ENCODE results near the gene SKOR1. TPM values are rescaled to one million over a fixed set of nuclear protein-coding genes. Genes with fewer than 3 reads are reported as not detected.

Gene SKOR1
- total RNA-seq, 6 experiments from 2014 or later, result 0.05 to 0.13 (median 0.09) TPM; not detected in 1

DNA sequence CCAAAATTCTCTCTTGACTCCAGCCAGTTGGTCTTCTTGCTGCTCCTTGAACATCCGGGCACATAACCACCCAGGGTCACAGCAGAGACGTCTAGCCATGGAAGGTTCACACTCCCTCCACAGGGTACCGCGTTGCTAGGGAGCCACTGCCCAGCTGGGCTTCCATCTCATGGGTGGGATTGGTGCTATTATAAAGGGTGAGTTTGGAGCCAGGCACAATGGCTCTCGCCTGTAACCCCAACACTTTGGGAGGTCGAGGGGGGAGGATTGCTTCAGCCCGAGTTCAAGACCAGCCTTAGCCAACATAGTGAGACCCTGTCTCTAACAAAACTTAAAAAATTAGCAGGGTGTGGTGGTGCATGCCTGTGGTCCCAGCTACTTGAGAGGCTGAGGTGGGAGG lies 17.5 kb upstream of the SKOR1 start:
- H3K4me3 Mint-ChIP-seq, result no peak overlapping the region
- H3K27me3 Mint-ChIP-seq (ENCODE audit: insufficient read depth), result no peaks in the 10 kb centered on the region
- DNase-seq, result no peak
- H3K27ac Mint-ChIP-seq, result no peak overlapping the region
- no peak for TF ChIP-seq CTCF (IDR thresholded peaks at IDR 0.05)
- H3K36me3 Mint-ChIP-seq (ENCODE audit: low read depth), result no peaks in the 10 kb centered on the region
- H3K4me1 Mint-ChIP-seq (ENCODE audit: low read depth), result no peaks in the 10 kb centered on the region
- no peaks in the 10 kb centered on the region for H3K9me3 Mint-ChIP-seq

DNA sequence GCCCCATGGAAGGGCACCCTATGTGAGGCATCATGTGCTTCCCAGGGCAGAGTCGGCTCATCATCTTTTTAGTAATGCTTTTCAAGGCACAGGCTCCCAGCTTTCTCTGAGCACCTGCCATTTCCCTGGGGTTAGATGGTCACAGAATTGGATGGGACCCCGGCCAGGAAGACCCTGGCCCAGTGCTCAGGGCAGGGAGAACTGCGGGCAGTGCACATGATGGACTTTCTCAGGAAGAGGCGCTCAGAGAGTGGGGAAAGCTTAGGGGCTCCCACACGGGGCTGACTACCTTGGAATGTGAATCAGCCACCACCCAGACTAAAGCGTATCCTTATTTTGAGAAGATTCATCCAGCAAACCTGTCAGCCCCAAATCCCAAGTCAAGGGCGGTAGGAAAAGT lies 16.5 kb upstream of the SKOR1 start:
- Mint-ChIP-seq H3K36me3 (ENCODE audit: low read depth) (no peaks in the 10 kb centered on the region), H3K4me1 (ENCODE audit: low read depth) (no peaks in the 10 kb centered on the region), H3K27me3 (ENCODE audit: insufficient read depth) (peaks cover 5% of the 10 kb centered on the region), H3K9me3 (no peaks in the 10 kb centered on the region), H3K27ac (no peak overlapping the region), H3K4me3 (no peak overlapping the region)
- no peak for DNase-seq
- TF ChIP-seq CTCF (IDR thresholded peaks at IDR 0.05), result no peak

DNA sequence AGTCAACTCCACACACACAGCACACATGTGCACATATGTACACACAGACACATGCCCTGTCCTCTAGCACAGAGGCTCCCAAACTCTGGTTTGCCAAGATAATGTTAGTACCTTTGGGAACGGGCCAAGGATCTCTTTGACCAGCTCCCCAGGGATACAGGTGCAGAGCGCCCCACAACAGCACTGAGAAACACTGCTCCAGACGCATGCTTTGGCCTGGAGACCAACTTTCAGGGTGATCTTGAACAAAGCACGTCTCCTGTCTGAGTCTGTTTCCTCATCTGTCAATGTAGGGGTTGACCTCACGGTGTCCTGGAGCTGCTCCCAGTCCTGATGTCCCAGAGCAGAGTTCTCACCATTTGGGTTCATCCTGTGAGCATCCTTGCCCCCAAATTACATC lies 15.9 kb upstream of the SKOR1 start:
- H3K9me3 Mint-ChIP-seq, result no peaks in the 10 kb centered on the region
- no peaks in the 10 kb centered on the region for H3K36me3 Mint-ChIP-seq (ENCODE audit: low read depth)
- H3K4me3 Mint-ChIP-seq, result no peak overlapping the region
- no peak for TF ChIP-seq CTCF (IDR thresholded peaks at IDR 0.05)
- DNase-seq, result no peak
- no peak overlapping the region for H3K27ac Mint-ChIP-seq
- H3K27me3 Mint-ChIP-seq (ENCODE audit: insufficient read depth), result peaks cover 6% of the 10 kb centered on the region
- no peaks in the 10 kb centered on the region for H3K4me1 Mint-ChIP-seq (ENCODE audit: low read depth)

- H3K36me3 Mint-ChIP-seq (ENCODE audit: low read depth), result no peaks in the 10 kb centered on the region
- no peaks in the 10 kb centered on the region for H3K4me1 Mint-ChIP-seq (ENCODE audit: low read depth)
- H3K27ac Mint-ChIP-seq, result no peak overlapping the region
- H3K27me3 Mint-ChIP-seq (ENCODE audit: insufficient read depth), result peaks cover 6% of the 10 kb centered on the region
- DNase-seq, result no peak
- no peak overlapping the region for H3K4me3 Mint-ChIP-seq
- no peak for TF ChIP-seq CTCF (IDR thresholded peaks at IDR 0.05)
- no peaks in the 10 kb centered on the region for H3K9me3 Mint-ChIP-seq
Measured at GRCh38 chr15:67809866-67810265, 15.4 kb upstream of the SKOR1 start.

DNA sequence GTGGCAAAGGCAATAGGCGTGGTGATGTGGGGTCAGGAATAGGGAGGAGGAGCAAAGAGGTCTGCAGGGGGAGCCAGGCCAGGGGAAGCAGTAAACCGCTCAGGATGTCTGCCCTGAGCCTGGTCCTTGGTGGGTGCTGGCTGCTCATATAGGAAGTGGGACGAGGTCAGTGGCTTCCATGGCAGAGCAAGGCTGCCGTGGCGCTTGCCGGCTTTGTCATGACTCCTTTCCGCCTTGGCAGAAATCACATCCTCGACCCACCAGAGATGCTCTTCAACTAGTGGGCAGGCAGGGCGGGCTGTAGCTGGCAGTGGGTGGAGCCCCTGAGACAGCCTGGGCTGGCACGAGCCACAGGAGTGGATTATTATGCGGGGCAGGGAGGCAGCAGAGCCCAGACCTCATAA lies 13.1 kb upstream of the SKOR1 start:
- Mint-ChIP-seq H3K9me3 (no peaks in the 10 kb centered on the region), H3K4me1 (ENCODE audit: low read depth) (no peaks in the 10 kb centered on the region), H3K36me3 (ENCODE audit: low read depth) (no peaks in the 10 kb centered on the region), H3K27ac (no peak overlapping the region), H3K4me3 (no peak overlapping the region), H3K27me3 (ENCODE audit: insufficient read depth) (peaks cover 11% of the 10 kb centered on the region)
- DNase-seq, result no peak
- TF ChIP-seq CTCF (IDR thresholded peaks at IDR 0.05), result no peak

DNA sequence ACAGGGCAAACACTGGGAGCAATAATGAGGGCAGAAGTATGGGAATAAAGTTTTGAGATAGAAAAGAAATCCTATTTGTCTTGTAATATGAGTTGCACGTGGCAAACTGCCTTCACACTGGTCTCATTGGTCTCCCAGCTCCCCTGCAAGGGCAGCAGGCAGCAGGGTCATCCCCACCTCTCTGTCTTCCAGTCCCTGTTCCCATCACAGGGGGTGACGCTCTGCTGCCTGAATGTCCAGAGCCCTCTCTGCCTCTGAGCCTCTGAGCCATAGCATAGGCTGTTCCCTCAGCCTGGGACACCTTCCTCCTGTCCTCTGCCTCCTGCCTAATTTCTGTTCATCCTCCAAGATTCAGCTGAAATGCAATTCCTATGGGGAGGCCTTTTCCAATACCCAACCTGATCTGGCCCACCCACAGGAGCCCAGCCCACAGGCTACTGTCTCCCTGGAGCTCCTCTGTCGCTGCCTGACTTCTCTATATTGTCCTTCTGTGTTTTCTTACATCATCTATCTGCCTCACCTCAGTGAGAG lies 12.1 kb upstream of the SKOR1 start:
- H3K9me3 Mint-ChIP-seq, result no peaks in the 10 kb centered on the region
- no peak for TF ChIP-seq CTCF (IDR thresholded peaks at IDR 0.05)
- H3K27ac Mint-ChIP-seq, result no peak overlapping the region
- DNase-seq, result no peak
- H3K4me3 Mint-ChIP-seq, result no peak overlapping the region
- peaks cover 20% of the 10 kb centered on the region for H3K27me3 Mint-ChIP-seq (ENCODE audit: insufficient read depth)
- H3K4me1 Mint-ChIP-seq (ENCODE audit: low read depth), result no peaks in the 10 kb centered on the region
- no peaks in the 10 kb centered on the region for H3K36me3 Mint-ChIP-seq (ENCODE audit: low read depth)
